DMS153 treated with DMSO at 0.1 percent for 48 hours (cell line): ENCODE results near the gene SLC25A26.
A peak's percentile ranks its signal among the peaks of the same experiment; 100 is the strongest.
"Not testable (repeated sequence)": the region's sequence is repeated elsewhere in the genome, so short reads cannot be mapped to it uniquely, and the experiment has no call there.

Experiments
- DNase-seq: peaks from one replicate; lab custom pipeline; 2025; ENCODE audit not compliant: unreplicated experiment; lab: John Stamatoyannopoulos, UW

The SLC25A26 gene

DNA sequence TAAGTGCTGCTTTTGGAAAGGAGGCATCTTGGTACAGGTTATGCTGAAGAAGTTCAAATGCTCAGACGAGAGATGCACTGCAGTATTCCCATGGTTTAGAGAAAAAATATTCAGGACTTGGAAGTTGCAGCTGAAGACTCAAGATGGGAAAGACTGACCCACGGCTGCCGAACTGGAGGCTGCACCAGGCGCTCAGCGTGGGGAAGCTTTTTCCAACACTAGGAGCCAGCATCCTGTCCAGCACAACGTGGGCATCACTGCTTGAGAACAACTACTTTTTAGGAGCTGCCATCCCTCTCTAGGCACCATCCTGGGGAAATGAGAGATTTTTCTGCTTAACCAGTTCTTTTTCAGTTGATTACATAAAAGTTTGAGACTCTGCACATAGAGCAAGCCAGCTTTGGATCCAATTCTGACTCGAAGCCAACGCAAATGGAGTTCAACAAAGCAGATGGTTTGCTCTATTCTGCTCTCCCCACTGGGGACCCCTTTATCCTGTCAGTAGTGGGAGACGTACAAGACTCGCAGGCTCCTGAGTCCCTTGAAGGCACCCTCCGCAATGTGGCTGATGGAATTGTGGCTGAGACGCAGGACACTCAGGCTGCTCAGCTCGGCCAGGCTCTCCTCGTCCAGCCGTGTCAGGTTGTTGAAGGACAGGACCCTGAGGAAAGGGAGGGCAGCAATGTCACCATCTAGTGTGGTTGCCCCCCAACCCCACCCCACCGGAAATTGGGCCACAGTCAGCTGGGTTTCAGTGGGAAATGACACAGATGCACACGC, 186.2 kb downstream of the SLC25A26 start:
- DNase-seq: no peak

DNA sequence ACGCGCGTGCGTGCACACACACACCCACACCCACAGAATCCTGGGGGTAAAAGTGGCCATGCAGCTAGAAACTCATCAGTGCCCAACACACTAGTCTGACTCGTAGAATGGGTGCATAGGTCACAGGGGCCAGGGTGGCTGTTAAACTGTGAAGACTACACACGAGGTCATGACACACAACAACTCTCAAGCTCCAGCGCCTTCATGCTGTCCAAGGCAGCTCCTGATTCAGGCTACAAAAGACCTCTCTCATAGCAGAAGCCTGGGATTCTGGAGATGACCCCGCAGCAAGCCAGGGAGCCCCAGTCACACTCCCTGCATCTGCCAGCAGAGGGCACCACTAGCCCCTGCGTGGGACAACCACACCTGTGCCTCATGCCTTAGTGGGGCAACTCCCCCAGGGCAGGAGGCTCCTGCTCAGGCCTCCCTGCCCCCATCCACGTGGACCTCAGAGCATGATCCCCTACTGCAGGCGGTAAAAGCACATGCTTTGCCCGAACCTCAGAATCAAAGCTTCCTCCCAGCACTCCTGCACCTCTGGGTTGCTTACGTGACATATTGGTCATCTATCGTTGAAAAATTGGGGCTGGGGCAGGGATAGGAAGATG, 186.9 kb downstream of the SLC25A26 start:
- no peak for DNase-seq

DNA sequence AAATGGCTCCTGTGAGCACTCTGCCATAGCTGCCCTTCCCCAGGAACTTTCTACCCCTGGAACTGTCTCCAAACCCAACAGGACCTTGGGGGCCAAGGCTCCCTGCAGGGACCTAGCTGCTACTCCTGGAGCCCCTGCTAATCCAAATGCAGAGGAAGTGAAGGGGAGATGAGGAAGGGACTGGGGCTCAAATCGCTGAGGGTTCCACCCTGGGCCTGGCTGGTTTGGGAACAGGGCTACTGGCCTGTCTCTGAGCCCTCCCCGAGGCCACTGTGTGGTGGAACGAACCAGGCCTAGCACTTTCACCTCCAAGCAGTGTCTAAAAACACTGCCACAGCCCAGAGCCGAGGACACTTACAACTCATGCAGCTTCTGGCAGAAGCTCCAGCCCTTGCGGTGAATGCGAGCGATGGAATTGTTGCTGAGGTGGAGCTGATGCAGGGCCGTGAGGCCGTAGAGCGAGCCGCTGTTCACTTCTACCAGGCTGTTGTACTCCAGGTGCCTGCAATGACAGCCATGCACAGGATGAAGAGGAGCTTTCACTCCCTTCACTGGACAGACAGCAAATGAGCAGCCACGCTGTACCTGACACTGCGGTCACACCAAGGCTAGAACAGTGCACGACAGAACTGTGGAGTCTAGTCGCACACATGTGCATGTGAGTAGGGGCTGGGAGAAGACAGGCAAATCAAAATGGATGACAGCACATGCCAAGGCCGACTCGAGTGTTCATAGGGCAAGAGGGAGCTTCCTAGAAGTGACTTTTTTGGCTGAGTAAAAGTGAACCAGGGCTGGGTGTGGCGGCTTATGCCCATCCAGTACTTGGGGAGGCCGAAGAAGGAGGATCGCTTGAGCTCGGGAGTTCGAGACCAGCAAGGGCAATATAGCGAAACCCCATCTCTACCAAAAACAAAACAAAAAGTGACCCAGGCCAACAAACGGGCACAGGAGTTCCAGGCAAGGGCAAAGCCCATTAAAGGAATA, 189.3 kb downstream of the SLC25A26 start:
- no peak for DNase-seq

DNA sequence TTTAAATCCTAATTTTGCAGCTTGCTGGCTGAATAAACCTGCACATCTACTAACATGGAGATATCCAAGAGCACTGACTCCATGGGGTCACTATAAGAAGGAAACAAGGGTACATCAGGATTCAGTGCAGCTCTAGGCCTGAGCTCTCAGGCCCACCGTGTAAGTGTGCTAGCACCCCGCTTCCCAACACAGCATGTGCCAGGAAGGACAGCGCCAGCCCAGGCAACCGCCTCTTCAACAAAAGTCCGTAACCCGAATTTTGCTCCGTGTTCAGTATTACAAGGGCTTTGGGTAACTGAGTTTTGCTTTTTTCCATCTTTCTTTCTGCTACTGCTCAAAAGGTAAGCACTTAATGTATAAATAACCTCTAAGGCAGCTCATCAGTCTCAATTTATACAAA, 190.2 kb downstream of the SLC25A26 start:
- DNase-seq: no peak

DNA sequence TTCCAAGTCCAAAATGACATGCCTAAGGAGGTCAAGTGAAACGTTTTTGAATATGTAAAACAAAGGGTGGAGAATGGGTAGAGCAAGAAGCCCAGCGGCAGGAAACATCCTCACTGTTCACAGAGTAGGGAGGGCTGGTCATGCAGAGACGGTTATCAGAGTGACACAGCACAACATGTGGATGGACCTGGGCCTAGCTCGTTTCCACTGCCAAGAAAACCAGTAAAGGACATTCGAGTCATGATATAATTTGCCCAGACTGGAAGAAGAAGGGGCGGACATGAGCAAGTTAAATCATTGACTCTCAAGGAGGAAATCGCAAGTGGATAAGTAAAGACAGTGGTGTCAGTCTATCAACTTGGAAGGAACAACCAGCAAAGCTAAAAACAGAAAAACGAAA, 190.7 kb downstream of the SLC25A26 start:
- no peak for DNase-seq

DNA sequence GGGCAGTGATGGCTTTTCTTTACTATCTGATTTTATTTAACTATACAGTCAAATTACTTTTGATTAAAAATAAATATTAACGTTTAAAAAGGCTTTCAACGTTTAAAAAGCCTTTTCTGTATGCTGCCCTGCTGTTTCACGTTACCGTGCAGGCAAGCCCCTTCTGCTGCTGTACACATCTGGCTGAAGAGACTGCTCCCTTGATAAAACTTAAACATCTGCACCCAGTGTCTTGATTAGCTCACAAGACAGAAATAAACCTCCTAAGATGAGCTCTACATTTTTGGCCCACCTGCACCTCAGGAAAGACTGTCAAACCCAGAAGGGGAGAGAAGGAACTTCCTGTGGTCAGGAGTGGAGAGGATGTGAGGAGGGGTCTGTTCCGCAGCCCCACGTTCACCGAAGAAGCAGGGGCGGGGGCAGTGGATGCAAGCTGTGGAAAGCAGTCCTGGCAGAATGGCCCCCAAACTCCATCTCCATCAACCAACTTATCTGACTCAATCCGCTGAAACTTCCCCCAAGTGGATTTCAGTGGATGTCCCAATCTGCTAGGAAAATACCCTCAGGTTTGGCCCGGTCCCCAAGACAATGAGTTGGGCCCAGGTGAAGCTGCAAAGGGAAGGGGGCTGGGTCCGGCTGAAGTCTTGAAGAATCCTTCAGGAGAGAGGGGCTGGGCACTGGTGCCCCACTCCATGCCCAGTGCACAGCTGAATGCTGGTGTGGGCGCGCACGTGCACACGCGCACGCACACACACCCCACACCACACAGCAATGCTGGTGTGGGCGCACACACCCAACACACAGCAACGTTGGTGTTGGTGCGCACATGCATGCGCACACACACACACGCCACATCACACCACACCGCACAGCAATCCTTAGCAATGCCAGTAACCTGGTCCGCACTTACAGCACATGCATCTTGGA, 191.4 kb downstream of the SLC25A26 start:
- no peak for DNase-seq

DNA sequence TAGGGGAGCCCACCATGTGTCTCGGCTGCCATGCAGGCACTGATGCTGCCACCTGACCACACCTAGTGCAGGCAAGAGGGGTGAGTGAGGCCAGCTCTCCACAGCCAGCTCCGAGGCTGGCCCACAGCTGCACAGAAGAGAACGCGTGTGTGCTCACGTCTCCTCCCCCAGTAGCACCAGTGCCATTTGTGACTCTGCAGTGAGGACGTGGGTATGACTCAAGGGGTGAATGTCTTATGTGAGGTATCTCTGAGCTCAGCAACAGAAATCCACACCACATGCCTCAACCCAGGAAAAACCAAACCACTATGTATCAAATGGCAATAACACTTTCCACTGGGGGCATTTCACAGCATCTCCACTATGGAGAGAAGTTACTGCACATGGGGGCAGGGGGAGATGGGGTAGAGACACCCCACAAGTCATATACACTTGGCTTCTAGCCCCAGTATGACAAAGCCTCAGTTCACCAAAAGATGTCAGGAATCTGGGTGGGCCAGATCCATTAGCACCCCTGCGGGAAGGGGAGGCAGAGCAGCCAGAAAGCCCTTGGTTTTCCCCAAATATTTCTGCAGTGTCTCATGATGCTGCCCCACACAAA, 192.4 kb downstream of the SLC25A26 start:
- DNase-seq: no peak

DNA sequence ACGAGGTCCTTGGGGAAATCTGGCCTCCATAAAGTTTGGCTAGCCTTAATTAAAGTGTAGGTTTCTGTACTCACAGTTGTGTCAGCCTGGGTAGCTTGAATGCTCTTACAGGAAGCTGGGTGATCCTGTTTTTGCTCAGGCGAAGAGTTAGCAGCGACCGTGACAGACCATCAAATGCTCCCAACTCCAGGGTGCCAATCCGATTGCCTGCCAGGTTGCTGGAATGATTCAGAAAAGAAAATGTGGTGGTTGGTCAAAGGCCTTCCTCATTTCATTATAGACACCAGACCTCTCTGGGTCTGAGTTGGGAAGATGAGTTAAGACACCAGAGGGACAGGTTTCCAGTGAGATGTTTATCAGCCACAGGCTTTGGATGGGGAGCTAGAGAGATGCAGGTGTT, 194.0 kb downstream of the SLC25A26 start:
- no peak for DNase-seq

DNA sequence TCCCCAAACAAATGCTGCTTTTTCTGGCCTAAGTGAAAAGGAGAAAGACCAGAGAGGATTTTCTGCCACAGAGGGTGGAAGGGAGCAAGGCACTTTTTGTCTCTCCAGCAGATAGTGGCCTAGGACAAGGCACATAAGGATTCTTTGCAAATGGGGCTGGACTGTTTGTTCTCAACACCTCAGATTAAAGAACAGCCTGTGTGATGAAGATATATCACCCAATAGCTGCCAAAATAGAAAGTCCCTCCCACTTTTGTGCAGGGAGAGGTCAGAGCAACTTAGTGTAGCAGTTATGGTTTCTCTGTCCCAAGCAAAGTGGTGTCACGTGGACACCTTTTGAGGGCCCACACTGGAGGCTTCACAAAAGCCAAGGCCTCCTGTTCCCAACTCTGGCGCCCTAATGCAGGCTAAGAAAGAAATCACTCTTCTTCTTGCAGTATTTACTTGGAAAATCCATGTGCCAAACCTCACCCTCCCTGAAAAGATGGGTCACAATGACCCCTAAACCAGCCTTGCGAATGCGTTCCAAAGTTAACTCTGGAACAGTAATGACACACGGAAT, 195.1 kb downstream of the SLC25A26 start:
- DNase-seq: no peak

DNA sequence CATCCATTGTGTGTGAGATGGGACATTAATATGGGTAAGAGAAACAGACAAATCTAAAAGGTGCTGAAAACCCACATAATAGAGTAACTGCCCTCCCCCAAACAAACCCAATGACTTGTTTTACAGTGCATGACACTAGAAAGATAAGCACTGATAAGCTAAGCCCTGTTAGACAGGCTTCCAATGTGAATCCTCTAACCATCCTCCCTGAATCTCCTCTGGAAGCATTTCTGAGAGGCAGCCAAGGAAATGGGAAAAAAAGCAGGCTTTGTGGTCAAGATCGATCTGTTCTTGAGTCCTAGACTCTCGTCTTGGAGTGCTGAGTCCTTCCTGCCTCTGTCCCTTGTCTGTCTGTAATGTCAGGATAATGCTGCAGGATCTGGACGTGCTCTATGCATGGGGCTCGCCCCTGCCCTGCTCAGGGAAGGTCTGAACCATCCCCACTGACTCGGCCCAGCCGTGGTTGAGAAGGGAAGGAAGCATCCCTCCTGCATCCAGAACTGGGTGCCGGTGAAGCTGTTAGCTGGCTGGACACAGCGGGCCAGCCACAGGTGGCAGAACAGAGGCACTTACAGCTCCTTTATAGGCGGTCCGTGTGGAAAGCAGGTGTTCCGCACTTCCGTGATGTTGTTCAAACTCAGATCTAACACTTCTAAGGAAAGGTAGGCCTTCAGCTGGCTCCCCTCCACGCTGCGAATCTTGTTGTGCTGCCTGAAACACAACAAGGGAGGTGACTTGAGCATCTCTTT, 195.9 kb downstream of the SLC25A26 start:
- DNase-seq: no peak

DNA sequence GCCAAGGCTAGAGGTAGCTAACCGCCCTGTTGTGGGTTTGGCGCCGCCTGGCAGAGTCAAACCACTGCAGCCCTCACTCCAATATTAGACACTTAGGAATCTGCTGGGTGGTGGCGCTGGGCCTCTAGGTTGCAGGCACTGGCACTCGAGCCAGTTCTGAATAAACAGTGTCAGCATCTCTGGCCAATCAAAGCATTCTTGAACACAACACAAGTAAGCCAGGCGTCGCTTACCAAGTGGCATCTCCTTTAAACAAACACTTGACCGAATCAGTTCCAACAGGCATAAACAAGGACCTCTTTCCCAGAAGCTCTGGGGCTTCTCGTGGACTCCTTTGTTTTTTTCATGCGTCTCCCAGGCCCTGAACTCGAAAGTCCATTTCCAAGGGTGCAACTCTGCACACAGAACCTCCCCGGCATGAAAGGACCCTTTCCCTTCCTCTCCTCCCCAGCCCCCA, 197.7 kb downstream of the SLC25A26 start:
- DNase-seq: peak; percentile 2

DNA sequence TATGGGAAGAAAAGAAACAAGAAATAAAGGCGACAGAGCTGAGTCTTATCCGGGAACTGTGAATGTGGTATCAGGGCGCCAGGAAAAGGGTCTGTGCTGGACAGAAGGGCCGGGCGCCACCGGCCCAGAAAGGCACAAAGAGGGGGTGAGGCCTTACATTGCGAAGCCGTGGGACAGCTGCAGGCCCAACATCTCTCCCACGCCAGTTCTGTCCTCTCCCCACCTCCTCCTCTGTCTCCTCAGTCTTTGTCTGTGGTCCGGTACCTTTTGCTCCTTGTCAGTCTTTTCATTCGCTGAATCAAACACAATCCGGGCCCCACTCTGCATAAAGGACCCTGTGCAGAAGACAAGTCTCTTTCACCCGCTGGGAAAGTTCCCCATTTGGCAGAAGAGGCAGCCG, 198.2 kb downstream of the SLC25A26 start:
- DNase-seq: no peak

DNA sequence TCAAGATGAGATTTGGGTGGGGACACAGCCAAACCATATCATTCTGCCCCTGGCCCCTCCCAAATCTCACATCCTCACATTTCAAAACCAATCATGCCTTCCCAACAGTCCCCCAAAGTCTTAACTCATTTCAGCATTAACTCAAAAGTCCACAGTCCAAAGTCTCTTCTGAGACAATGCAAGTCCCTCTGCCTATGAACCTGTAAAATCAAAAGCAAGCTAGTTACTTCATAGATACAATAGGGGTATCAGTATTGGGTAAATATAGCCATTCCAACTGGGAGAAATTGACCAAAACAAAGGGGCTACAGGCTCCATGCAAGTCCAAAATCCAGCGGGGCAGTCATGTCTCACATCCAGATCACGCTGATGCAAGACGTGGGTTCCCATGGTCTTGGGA, 200.3 kb downstream of the SLC25A26 start:
- DNase-seq: not testable (repeated sequence)

DNA sequence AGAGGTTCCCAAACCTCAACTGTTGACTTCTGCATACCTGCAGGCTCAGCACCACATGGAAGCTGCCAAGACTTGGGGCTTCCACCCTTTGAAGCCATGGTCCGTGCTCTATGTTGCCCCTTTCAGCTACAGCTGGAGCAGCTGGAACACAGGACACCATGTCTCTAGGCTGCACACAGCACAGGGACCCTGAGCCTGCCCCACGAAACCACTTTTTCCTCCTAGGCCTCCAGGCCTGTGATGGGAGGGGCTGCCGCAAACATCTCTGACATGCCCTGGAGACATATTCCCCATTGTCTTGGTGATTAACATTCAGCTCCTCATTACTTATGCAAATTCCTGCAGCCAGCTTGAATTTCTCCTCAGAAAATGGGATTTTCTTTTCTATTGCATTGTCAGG, 201.1 kb downstream of the SLC25A26 start:
- DNase-seq: not testable (repeated sequence)

DNA sequence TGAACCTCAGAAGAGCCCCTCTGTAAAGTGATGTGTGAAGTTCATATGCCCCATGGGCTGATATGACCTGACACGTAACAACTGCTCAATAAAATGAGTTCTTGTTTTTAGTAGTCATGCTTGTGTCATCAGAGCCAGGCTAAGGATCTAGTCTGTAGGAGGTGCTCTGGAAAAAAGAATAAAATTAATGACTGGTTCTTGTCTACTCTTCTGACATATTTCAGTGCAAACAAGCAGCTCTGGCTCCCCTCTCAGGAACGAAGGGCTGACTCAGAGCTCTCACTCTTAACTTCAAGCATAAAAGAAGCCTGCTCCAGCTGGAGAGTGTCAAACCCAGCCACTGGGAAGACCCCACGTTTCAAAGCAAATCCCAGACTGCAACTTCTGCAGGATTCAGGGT, 203.0 kb downstream of the SLC25A26 start:
- no peak for DNase-seq

DNA sequence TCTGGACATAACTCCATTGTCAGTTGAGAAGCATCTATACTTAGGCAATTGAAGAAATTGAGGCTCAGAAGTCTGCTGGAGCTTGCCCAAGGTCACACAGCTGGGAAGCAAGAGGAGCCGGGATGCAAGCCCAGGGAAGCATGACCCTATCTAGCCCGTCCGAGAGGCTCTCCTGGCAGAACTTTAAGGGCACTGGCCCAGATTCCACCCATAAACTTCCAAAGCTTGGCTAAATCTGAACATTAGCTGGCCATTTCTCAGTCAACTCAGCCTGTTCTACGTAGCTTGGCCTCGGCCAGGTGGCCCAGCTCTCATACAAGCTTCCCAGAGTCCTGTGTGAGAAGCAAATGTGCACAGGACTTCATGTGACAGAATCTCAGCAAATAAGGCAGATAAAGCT, 204.2 kb downstream of the SLC25A26 start:
- no peak for DNase-seq

DNA sequence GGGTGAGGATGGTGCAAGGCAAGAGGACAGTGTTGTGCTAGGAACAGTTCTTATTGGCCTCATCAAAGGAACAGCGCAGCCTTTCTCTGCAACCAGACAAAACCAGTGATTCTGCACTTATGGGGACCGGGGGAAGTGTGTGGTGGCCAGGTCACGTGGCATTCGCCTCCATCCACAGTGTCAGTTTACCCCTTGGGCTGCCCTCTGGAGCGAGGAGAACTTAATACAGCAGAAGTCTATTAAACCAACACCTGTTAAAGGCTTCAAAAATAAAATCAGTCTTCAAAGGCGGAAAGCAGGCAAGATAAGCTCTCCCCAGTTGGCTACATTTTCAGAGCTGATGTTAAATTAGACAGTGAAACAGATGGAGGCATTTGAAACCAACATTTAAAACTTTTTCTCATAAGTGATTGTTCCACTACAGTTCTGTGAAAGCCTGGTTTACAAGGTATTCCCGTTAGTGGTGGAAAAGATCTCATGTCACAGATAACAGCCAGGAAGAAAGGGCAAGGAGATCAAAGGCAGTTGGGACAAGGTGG, 204.8 kb downstream of the SLC25A26 start:
- no peak for DNase-seq

DNA sequence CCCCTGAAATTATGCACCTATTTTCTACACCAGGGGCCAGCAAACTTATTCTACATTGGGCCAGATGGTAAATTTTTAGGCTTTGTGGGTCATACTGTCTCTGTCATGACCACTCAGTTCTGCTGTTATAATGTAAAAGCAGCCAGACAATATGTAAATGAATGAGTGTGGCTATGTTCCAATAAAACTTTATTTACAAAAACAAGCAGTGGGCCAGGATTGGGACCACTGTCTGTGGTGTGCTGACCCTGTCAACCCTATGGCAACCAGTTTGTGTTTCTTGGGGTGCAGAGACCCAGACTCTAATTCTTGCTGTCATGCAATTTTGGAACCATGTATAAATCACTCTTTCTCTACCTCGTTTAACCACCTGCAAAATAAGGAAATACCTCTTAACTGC, 205.3 kb downstream of the SLC25A26 start:
- DNase-seq: no peak

DNA sequence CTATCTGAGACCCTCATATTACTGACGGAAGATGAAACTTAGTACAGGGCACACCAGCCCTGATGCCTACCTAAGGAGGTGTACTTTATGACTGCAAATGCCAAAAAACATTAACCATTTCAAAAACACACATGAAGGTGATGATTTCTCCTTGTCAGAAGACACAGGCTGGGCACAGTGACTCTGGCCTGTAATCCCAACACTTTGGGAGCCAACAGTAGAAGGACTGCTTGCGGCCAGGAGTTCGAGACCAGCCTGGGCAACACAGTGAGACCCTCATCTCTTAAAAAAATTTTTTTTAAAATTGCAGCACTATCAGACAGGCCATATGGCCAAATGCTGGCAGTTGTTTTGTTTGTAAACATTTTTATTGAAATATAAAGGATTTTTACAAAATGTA, 206.6 kb downstream of the SLC25A26 start:
- no peak for DNase-seq
